ENCODE results near the gene BACH2.

The BACH2 gene

GRCh38 chr6:90233213-90233612 is 63.4 kb downstream of the BACH2 start:
- Histone ChIP-seq H3K36me3 (ENCODE audit: control insufficient read depth, insufficient read depth, low read length) (no peaks in the 10 kb centered on the region), H3K27me3 (ENCODE audit: control insufficient read depth, insufficient read depth, low read length) (no peaks in the 10 kb centered on the region), H3K4me1 (peaks cover 36% of the 10 kb centered on the region), H3K4me3 (ENCODE audit: low read depth, low read length) (no peak overlapping the region), H3K9me3 (ENCODE audit: control insufficient read depth, low read length) (no peaks in the 10 kb centered on the region), H3K9ac (no peak overlapping the region), H3K4me2 (ENCODE audit: low read length) (no peak overlapping the region), H3K79me2 (no peaks in the 10 kb centered on the region), H2AFZ (no peak overlapping the region), H3K27ac (no peak overlapping the region)
- TF ChIP-seq, protein P1, sequence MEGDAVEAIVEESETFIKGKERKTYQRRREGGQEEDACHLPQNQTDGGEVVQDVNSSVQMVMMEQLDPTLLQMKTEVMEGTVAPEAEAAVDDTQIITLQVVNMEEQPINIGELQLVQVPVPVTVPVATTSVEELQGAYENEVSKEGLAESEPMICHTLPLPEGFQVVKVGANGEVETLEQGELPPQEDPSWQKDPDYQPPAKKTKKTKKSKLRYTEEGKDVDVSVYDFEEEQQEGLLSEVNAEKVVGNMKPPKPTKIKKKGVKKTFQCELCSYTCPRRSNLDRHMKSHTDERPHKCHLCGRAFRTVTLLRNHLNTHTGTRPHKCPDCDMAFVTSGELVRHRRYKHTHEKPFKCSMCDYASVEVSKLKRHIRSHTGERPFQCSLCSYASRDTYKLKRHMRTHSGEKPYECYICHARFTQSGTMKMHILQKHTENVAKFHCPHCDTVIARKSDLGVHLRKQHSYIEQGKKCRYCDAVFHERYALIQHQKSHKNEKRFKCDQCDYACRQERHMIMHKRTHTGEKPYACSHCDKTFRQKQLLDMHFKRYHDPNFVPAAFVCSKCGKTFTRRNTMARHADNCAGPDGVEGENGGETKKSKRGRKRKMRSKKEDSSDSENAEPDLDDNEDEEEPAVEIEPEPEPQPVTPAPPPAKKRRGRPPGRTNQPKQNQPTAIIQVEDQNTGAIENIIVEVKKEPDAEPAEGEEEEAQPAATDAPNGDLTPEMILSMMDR (IDR thresholded peaks at IDR 0.05): no peak

DNA sequence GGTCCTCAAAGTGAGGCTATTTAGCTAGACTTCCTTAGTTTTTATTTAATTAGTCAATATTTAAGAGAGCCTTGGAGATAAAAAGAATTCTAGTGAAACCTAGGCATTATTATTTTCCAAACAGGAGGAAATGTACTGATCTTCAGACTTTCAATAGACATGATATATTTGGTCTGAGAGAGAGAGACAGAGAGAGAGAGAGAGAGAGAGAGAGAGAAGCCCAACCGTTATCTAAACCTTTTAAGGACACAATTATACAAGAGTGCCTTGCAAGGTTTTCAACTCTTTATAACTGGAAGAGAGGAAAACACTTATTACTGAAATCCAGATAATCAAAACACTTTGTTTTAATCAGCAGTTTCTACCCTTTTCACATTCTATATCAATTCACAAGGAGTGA is 64.8 kb downstream of the BACH2 start:
- no peak overlapping the region for H3K27ac ChIP-seq

GRCh38 chr6:90231308-90231707 is 65.3 kb downstream of the BACH2 start:
- H3K4me2 ChIP-seq (ENCODE audit: low read length): no peak overlapping the region
- H3K4me1 ChIP-seq: peaks cover 25% of the 10 kb centered on the region
- no peak overlapping the region for H3K9ac ChIP-seq
- no peak overlapping the region for H3K27ac ChIP-seq
- no peaks in the 10 kb centered on the region for H3K27me3 ChIP-seq (ENCODE audit: control insufficient read depth, insufficient read depth, low read length)
- H3K4me3 ChIP-seq (ENCODE audit: low read depth, low read length): no peak overlapping the region
- H2AFZ ChIP-seq: no peak overlapping the region
- H3K9me3 ChIP-seq (ENCODE audit: control insufficient read depth, low read length): no peaks in the 10 kb centered on the region
- H3K79me2 ChIP-seq: no peaks in the 10 kb centered on the region
- TF ChIP-seq, protein P1 (IDR thresholded peaks at IDR 0.05): no peak
- H3K36me3 ChIP-seq (ENCODE audit: control insufficient read depth, insufficient read depth, low read length): no peaks in the 10 kb centered on the region

More for the DNA sequence above, 64.8 kb downstream of the BACH2 start:
- no peak overlapping the region for H3K9ac ChIP-seq
- no peaks in the 10 kb centered on the region for H3K9me3 ChIP-seq (ENCODE audit: control insufficient read depth, low read length)
- no peaks in the 10 kb centered on the region for H3K27me3 ChIP-seq (ENCODE audit: control insufficient read depth, insufficient read depth, low read length)
- TF ChIP-seq, protein P1 (IDR thresholded peaks at IDR 0.05): no peak
- no peaks in the 10 kb centered on the region for H3K79me2 ChIP-seq
- no peak overlapping the region for H2AFZ ChIP-seq
- H3K4me2 ChIP-seq (ENCODE audit: low read length): no peak overlapping the region
- H3K4me3 ChIP-seq (ENCODE audit: low read depth, low read length): no peak overlapping the region
- peaks cover 25% of the 10 kb centered on the region for H3K4me1 ChIP-seq
- H3K36me3 ChIP-seq (ENCODE audit: control insufficient read depth, insufficient read depth, low read length): no peaks in the 10 kb centered on the region

DNA sequence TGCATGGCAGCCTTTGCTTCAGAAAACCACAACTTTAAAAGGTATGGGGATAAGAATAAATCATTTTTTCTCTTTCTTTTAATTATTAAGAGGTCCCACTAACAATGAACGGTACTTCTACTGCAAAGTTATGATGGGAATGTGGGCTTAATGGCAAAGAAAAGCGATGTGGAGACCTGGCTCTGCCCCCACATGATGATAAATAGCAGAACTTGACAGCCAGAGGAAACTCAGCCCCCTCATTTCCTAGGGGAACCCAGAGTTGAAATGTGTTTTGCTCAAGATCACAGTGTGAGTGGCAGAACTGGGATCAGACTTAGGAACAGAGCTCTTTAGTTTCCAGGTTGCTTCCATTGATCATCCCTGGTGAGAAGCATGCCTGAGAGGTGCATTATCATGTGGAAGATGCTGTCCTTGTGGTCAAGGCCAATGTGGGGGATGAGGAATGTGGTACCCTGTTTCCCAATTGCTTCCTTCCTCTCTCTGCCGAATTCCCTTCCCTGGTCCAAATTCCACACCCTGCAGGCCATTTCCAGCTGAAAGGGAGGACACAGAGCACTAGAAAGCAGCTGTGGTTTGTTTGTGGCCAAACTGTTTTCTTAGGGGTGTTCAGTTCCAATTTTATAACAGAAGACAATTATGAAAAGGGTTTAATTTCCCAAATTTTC is 66.0 kb downstream of the BACH2 start:
- no peaks in the 10 kb centered on the region for H3K79me2 ChIP-seq
- no peaks in the 10 kb centered on the region for H3K27me3 ChIP-seq (ENCODE audit: control insufficient read depth, insufficient read depth, low read length)
- peaks cover 25% of the 10 kb centered on the region for H3K4me1 ChIP-seq
- H3K9me3 ChIP-seq (ENCODE audit: control insufficient read depth, low read length): no peaks in the 10 kb centered on the region
- TF ChIP-seq, protein P1 (IDR thresholded peaks at IDR 0.05): no peak
- H3K9ac ChIP-seq: no peak overlapping the region
- no peak overlapping the region for H3K4me2 ChIP-seq (ENCODE audit: low read length)
- no peak overlapping the region for H3K4me3 ChIP-seq (ENCODE audit: low read depth, low read length)
- no peak overlapping the region for H2AFZ ChIP-seq
- no peaks in the 10 kb centered on the region for H3K36me3 ChIP-seq (ENCODE audit: control insufficient read depth, insufficient read depth, low read length)
- no peak overlapping the region for H3K27ac ChIP-seq

Data from parathyroid adenoma (tissue), 2 donors.